ENCODE measurements around the gene CCAR1.
A peak's percentile ranks its signal among the peaks of the same experiment; 100 is the strongest.
"Not testable (repeated sequence)": the region's sequence is repeated elsewhere in the genome, so short reads cannot be mapped to it uniquely, and the experiment has no call there.

The CCAR1 gene, protein sequence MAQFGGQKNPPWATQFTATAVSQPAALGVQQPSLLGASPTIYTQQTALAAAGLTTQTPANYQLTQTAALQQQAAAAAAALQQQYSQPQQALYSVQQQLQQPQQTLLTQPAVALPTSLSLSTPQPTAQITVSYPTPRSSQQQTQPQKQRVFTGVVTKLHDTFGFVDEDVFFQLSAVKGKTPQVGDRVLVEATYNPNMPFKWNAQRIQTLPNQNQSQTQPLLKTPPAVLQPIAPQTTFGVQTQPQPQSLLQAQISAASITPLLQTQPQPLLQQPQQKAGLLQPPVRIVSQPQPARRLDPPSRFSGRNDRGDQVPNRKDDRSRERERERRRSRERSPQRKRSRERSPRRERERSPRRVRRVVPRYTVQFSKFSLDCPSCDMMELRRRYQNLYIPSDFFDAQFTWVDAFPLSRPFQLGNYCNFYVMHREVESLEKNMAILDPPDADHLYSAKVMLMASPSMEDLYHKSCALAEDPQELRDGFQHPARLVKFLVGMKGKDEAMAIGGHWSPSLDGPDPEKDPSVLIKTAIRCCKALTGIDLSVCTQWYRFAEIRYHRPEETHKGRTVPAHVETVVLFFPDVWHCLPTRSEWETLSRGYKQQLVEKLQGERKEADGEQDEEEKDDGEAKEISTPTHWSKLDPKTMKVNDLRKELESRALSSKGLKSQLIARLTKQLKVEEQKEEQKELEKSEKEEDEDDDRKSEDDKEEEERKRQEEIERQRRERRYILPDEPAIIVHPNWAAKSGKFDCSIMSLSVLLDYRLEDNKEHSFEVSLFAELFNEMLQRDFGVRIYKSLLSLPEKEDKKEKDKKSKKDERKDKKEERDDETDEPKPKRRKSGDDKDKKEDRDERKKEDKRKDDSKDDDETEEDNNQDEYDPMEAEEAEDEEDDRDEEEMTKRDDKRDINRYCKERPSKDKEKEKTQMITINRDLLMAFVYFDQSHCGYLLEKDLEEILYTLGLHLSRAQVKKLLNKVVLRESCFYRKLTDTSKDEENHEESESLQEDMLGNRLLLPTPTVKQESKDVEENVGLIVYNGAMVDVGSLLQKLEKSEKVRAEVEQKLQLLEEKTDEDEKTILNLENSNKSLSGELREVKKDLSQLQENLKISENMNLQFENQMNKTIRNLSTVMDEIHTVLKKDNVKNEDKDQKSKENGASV

DNA sequence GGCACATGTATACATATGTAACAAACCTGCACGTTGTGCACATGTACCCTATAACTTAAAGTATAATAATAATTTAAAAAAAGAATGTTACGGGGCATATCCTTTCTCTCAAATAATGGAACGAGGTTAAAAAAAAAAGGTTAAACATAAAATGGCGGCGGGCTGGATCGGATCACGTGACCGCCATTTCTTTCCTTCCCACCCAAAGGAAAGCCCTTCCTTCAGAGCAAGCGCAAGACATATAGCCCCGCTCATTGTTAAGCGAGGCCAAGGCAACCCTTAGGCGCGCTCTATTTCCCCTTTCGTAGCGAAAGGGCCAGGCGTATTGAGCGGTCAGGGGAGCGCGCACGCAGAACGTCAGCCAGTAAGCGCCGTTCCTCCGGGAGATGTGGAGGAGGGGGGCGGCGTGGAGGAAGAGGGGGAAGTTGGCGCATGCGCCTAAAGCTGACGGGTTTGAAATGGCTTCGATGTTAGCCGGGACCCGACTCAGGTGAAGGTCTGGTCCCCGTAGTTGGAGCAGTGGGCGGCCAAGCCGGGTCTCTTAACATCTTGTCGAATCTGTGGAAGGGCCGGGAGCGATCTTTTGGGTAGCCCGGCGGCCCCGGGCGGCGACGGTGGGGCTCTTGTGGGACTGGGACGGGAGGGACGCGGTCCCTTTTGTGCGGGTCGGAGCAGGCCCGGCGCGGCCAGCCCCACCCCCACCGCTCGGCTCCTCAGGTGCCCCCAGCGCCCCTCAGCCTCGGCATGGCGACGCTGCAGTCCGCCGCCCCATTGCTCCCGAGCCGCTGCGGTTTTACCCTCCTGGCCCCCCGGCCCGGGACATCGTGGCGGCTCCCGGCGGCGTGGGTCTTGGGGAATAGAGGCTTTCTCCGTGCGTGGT, at the start of gene CCAR1:
Gene CCAR1 (plus strand): TSS at position 447 of the 880 bp plus-strand sequence. CDS start 1,266 bp downstream, outside the sequence.
- DNase-seq (ENCODE audit: low read depth) = peak; percentile 98

DNA sequence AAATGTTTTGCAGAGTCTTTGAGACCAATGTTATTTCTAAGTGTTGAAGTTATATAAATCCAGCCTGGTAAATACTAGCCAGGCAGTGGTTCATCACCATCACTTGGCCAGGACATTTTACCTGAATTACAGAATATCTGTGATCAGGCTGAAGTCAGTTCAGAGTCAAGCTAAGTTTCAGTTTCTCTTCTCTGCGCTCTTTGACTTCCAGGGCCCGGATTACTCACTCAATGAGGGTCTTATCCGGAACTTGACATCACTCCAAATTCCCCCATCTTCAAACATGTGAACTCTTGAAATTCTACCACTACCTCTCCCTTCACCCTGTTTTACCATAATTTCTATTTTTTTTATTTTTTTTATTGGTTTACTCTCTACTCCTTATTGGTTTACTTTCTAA, 36.6 kb upstream of the CCAR1 start:
- no peak for DNase-seq (ENCODE audit: low read depth)

DNA sequence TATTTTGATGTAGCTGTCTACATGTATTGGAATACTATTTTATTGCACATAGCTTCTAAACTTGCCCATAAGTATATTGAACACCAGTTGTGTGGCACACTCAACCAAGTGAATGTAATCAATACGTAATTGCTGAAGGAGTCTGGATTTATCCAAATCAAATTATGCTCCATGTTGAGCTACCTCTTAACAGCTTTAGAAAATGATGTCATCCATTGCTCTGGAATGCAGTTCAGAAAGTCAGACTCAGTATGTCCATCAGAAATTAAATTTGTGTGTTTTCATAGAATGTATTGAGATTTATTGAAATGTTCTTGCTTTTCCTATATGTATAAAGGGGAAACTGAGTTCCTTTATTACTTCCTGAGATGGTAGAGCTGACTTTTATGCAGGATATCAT, 25.0 kb upstream of the CCAR1 start:
- no peak for DNase-seq (ENCODE audit: low read depth)

DNA sequence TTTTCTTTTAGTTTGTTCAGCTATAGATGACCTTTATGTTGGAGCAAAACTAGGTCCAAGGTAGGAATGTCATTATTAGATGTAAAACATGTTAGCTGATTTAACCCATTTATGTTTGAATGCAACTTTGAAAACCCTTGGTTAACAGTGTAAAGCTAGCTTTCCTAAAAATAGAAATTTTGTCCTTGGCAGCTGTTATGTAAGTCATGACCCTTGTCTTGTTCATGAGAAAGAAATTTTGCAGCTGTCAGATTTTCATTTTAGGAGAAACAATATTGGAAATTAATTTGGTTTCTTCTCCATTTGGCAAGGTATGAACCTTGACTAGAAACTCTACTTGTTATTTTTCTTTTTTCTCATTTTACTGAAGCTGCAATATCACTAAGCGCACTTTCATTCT, 23.9 kb upstream of the CCAR1 start:
- DNase-seq (ENCODE audit: low read depth) = no peak

DNA sequence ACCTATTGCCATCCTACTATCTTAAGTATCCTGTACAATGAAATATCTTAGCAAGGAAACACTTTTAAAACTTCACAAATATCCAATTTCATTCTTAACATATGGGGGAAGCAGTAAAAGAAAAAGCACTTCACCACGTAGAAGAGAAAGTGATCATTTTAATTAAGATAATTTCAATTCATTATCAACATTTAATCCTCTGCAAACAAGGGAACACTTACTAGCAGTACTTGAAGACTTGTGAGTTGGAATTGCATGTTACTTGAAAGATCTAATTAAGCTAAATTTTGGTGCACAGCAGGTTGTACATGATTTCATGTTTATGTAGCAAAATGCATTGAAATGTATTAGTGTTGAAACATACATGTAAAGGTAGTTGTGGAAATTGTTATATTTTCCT, 20.8 kb upstream of the CCAR1 start:
- DNase-seq (ENCODE audit: low read depth) = no peak

DNA sequence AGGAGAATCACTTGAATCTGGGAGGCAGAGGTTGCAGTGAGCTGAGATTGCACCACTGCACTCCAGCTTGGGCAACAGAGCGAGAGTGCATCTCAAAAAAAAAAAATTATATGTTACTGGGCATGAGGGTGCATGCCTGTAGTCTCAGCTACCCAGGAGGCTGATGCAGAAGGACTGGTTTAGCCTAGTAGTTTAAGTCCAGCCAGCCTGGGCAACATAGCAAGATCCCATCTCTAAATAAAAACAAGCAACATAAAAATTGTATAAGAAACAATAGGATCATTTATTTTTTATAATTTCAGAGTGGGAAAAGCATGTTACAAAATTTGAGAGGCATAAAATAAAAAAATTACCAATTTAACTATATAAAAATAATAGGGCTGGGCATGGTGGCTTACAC, 15.5 kb upstream of the CCAR1 start:
- no peak for DNase-seq (ENCODE audit: low read depth)

DNA sequence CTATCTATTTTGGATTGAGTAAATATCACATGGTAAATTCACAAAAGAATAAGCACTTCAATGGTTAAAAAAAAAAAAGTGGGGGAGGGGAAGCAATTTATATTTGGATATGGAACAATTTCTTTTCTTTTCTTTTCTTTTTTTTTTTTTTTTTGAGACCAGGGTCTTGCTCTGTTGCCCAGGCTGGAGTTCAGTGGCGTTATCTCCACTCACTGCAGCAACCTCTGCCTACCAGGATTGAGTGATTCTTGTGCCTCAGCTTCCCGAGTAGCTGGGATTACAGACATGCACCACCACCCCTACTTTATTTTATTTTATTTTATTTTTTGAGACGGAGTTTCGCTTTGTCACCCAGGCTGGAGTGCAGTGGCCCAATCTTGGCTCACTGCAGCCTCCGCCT, 12.1 kb upstream of the CCAR1 start:
- not testable (repeated sequence) for DNase-seq (ENCODE audit: low read depth)

DNA sequence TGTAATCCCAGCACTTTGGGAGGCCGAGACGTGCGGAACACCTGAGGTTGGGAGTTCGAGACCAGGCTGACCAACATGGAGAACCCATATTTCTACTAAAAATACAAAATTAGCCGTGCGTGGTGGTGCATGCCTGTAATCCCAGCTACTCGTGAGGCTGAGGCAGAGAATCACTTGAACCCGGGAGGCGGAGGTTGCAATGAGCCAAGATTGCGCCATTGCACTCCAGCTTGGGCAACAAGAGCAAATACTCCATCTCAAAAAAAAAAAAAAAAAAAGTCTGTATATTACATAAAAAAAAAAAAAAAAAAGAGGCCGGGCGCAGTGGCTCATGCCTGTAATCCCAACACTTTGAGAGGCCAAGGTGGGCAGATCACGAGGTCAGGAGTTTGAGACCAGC, 8.0 kb upstream of the CCAR1 start:
- not testable (repeated sequence) for DNase-seq (ENCODE audit: low read depth)

DNA sequence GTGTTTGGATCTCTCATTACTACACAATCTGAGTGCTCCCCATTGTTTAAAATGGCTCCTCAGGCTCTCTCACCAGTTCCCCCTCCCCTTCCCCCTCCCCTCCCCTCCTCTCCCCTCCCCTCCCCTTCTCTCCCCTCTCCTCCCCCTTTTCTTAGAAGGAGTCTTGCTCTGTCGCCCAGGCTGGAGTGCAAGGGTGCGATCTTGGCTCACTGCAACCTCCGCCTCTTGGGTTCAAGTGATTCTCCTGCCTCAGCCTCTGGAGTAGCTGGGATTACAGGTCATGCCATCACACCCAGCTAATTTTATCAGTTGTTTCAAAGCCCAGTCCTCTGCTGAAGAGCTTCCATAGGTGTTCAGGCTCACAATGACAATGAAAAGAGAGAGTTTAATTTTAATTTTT, 3.6 kb upstream of the CCAR1 start:
- DNase-seq (ENCODE audit: low read depth) = no peak

DNA sequence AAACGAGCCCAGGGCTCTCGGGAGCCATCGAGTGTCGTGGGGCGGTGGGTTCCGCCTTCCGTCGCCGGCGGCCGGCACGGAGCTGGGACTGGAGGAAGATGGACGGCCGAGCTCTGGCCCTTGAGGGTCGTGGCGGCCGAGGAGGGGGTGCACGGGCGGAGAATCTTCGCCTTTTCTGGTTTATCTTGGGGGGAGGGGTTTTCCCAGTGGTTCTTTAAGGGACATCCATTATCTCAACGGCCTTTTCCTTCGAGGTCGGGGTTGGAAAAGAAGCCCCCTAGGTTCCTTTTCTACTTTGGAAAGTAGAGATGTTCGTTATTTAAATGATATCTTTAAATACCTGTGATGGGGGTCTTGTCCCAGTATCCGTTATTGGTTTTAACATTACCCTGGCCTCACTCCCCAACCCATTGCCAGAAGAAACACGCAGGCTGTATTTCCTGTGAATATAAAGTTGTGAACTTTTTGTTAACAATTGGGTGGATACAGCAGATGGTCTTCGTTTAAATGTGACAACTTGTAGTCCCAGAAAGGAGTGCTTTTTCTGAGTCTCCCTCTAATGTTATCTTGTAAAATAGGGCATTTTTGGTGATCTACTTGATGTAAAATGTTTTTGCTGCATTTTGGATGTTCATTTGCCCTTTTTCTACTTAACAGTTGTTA, 765 bp downstream of the CCAR1 start:
- DNase-seq (ENCODE audit: low read depth) = no peak

DNA sequence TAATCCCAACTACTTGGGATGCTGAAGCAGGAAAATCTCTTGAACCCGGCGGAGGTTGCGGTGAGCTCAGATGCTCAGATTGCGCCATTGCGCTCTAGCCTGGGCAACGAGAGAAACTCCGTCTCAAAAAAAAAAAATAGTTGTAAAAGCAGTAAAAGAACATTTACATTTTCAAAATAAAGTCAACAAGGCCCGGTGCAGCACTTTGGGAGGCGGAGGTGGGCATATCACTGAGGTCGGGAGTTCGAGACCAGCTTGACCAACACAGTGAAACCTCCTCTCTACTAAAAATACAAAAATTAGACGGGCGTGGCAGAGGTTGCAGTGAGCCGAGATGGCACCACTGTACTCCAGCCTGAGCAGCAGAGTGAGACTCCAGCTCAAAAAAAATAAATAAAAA, 4.0 kb downstream of the CCAR1 start:
- DNase-seq (ENCODE audit: low read depth) = no peak

DNA sequence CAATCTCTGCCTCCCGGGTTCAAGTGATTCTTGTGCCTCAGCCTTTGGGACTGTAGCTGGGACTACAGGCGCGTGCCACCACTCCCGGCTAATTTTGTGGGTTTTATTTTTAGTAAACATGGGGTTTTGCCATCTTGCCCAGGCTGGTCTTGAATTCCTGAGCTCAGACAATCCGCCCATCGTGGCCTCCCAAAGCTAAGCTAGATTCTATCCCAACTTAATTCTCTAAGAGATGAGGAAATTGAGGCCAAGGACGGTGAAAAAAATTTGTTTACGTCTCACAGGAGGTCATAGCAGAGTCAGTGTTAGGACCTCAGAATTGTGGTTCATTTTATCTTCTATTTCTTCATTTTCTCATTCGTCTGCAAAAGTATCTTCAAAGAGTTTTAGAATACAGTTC, 6.1 kb downstream of the CCAR1 start:
- no peak for DNase-seq (ENCODE audit: low read depth)

DNA sequence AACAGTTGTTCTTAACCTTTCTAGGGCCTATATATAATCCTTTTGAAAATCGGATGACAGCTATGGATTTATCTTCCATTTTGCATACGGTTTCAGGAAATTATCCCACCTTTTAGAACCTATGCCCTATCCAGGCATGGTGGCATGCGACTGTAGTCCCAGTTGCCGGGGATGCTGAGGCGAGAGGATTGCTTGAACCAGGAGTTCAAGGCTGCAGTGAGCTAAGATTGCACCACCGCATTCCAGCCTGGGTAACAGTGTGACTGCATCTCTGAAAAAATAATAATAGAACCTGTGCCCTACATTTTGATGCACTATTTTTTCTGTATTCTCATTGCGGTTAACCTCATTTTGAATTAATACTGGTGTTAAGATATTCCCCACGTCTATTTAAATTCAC, 11.6 kb downstream of the CCAR1 start:
- DNase-seq (ENCODE audit: low read depth) = no peak

DNA sequence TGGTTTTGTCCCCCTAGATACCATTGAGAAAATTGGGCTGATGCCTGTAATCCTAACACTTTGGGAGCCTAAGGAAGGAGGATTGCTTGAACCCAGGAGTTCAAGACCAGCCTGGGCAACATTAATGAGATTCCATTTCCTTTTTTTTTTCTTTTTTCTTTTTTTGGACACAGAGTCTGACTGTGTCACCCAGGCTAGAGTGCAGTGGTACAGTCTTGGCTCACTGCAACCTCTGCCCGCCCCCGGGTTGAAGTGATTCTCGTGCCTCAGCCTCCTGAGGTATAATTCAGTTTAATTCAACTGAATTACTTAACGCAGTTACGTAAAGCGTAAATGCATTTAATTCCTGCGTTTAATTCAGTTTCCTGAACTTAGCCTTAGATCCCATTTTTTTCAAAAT, 13.3 kb downstream of the CCAR1 start:
- DNase-seq (ENCODE audit: low read depth) = no peak

DNA sequence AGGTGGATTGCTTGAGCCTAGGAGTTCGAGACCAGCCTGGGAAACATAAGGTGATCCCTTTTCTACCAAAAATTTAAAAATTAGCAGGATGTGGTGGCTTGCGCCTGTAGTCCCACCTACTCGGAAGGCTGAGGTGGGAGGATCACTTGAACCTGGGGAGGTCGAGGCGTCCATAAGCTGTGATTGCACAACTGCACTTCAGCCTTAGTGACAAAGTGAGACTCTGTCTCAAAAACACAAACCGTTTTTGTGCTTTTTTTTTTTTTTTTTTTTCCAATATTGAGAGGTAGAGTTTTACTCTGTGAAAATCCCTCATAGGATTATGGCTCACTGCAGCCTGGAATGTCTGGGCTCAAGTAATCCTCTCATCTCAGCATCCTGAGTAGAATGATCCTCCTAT, 14.1 kb downstream of the CCAR1 start:
- DNase-seq (ENCODE audit: low read depth) = no peak

DNA sequence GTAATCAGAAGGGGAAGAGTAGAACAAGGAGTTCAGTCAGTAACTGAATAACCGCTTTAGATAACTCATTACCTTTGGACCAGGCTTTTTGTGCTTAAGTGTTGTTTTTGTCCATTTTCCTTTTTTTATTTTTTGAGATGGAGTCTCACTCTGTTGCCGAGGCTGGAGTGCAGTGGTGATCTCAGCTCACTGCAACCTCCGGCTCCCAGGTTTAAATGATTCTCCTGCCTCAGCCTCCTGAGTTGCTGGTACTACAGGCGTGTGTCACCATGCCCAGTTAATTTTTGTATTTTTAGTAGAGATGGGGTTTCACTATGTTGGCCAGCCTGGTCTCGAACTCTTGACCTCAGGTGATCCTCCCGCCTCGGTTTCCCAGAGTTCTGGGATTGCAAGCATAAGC, 14.7 kb downstream of the CCAR1 start:
- DNase-seq (ENCODE audit: low read depth) = not testable (repeated sequence)

DNA sequence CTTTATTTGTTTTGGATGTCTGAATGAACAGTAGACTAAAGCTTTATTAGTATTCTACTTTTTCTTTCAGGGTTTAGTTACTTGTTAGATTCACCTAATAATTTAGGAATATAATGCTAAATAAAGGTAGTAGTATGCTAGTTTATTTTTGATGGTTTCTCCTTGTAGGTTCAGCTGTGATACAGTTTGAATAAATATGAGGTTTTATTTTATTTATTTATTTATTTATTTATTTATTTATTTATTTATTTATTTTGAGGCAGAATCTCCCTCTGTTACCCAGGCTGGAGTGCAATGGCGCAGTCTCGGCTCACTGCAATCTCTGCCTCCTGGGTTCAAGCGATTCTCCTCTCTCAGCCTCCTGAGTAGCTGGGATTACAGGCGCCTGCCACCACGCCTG, 19.6 kb downstream of the CCAR1 start:
- not testable (repeated sequence) for DNase-seq (ENCODE audit: low read depth)

DNA sequence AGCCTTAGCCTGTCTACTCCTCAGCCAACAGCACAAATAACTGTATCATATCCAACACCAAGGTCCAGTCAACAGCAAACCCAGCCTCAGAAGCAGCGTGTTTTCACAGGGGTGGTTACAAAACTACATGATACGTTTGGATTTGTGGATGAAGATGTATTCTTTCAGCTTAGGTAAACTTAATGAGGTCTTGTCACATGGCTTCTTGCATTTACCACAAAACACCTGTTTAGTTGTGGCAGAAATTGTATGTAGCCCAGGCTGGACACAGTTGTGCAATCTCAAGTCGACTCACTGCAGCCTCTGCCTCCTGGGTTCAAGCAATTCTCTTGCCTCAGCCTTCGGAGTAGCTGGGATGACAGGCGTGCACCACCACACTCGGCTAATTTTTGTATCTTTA, 21.4 kb downstream of the CCAR1 start:
- DNase-seq (ENCODE audit: low read depth) = no peak

DNA sequence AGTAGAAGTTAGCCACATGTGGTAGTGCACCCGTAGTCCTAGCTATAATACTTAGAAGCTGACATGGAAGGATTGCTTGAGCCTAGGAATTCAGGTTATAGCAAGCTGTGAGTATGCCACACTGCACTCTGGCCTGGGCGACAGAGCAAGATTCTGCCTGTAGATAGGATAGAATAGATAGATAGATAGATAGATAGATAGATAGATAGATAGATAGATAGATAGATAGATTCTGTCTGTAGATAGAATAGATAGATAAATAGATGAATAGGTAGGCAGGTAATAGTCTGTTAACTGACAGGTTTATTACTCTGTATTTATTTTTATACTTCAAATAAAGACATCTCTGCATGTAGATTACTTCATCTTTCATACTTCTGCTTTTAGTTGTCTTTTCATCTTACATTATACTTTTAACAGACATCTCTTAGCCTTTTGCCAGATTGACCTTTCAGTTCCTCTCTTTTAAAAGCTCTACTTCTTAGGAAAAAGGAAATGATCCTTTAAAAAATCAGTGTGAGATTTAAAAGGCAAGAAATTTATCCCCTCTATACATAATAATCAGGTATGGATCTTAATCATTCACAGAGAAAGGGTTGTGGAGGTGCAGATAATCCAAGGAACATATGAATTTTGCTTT, 31.8 kb downstream of the CCAR1 start:
- no peak for DNase-seq (ENCODE audit: low read depth)

DNA sequence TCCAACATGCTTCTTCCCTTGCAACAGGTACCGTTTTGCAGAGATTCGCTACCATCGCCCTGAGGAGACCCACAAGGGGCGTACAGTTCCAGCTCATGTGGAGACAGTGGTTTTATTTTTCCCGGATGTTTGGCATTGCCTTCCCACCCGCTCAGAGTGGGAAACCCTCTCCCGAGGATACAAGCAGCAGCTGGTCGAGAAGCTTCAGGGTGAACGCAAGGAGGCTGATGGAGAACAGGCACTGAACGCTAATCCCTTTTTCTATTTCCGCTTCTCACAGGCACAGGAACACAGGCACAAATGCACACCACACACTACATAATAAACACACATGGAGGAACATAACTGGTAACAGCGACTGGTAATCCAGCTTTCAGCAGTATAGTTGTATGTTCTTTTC, 35.2 kb downstream of the CCAR1 start:
- no peak for DNase-seq (ENCODE audit: low read depth)

DNA sequence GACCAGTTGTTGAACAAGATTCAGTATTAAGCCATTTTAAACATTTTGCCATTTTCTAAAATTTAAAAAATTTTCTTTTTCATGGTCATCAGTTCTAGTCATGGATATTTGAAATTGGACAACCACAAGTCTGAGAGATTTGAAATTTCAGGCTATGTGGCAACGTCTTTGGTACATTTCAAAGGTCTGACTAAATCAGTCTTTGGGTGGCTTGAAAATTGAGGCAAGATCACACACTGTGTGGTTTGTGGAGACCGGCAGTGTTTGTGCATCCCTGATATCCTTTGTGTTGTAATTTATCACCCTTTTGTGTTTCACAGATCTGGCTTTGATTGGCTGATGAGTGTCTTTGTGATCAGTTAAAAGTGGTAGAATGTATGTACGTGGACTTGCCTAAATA, 35.7 kb downstream of the CCAR1 start:
- DNase-seq (ENCODE audit: low read depth) = no peak
